GM19035 (cell line): ENCODE data around the gene TET1.
"Not testable (repeated sequence)": the region's sequence is repeated elsewhere in the genome, so short reads cannot be mapped to it uniquely, and the experiment has no call there.

Experiments
- ATAC-seq: cut with Tn5 transposase; IDR thresholded peaks from one replicate; pipeline ENCODE4 v1.9.1; 2021; ENCODE audit not compliant: unreplicated experiment

TET1 gene

DNA sequence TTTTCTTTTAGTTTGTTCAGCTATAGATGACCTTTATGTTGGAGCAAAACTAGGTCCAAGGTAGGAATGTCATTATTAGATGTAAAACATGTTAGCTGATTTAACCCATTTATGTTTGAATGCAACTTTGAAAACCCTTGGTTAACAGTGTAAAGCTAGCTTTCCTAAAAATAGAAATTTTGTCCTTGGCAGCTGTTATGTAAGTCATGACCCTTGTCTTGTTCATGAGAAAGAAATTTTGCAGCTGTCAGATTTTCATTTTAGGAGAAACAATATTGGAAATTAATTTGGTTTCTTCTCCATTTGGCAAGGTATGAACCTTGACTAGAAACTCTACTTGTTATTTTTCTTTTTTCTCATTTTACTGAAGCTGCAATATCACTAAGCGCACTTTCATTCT is 137.0 kb downstream of the TET1 start:
- ATAC-seq: no peak

GRCh38 chr10:68700197-68700596 is 140.1 kb downstream of the TET1 start:
- no peak for ATAC-seq

GRCh38 chr10:68705548-68705947 is 145.4 kb downstream of the TET1 start:
- ATAC-seq: no peak

DNA sequence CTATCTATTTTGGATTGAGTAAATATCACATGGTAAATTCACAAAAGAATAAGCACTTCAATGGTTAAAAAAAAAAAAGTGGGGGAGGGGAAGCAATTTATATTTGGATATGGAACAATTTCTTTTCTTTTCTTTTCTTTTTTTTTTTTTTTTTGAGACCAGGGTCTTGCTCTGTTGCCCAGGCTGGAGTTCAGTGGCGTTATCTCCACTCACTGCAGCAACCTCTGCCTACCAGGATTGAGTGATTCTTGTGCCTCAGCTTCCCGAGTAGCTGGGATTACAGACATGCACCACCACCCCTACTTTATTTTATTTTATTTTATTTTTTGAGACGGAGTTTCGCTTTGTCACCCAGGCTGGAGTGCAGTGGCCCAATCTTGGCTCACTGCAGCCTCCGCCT is 148.8 kb downstream of the TET1 start:
- ATAC-seq: not testable (repeated sequence)

GRCh38 chr10:68713065-68713464 is 152.9 kb downstream of the TET1 start:
- ATAC-seq: not testable (repeated sequence)

DNA sequence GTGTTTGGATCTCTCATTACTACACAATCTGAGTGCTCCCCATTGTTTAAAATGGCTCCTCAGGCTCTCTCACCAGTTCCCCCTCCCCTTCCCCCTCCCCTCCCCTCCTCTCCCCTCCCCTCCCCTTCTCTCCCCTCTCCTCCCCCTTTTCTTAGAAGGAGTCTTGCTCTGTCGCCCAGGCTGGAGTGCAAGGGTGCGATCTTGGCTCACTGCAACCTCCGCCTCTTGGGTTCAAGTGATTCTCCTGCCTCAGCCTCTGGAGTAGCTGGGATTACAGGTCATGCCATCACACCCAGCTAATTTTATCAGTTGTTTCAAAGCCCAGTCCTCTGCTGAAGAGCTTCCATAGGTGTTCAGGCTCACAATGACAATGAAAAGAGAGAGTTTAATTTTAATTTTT is 157.3 kb downstream of the TET1 start:
- ATAC-seq: no peak

GRCh38 chr10:68720793-68721672 is 160.9 kb downstream of the TET1 start, which contains the start of gene CCAR1:
CCAR1 (plus strand) TSS chr10:68721239; CDS start chr10:68722505, 1,266 bp downstream.
- peak; percentile 99 for ATAC-seq

GRCh38 chr10:68721673-68722335 is 161.7 kb downstream of the TET1 start:
- ATAC-seq: no peak

- no peak for ATAC-seq
These were observed 164.9 kb downstream of the TET1 start for GRCh38 chr10:68725016-68725415.

- ATAC-seq: no peak
These were observed 167.0 kb downstream of the TET1 start for GRCh38 chr10:68727146-68727545.

DNA sequence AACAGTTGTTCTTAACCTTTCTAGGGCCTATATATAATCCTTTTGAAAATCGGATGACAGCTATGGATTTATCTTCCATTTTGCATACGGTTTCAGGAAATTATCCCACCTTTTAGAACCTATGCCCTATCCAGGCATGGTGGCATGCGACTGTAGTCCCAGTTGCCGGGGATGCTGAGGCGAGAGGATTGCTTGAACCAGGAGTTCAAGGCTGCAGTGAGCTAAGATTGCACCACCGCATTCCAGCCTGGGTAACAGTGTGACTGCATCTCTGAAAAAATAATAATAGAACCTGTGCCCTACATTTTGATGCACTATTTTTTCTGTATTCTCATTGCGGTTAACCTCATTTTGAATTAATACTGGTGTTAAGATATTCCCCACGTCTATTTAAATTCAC is 172.5 kb downstream of the TET1 start:
- no peak for ATAC-seq

- no peak for ATAC-seq
These were observed 174.2 kb downstream of the TET1 start for GRCh38 chr10:68734349-68734748.

- ATAC-seq: no peak
These were observed 175.0 kb downstream of the TET1 start for GRCh38 chr10:68735119-68735518.

GRCh38 chr10:68735739-68736138 is 175.6 kb downstream of the TET1 start:
- not testable (repeated sequence) for ATAC-seq

GRCh38 chr10:68740676-68741075 is 180.5 kb downstream of the TET1 start:
- ATAC-seq: not testable (repeated sequence)

DNA sequence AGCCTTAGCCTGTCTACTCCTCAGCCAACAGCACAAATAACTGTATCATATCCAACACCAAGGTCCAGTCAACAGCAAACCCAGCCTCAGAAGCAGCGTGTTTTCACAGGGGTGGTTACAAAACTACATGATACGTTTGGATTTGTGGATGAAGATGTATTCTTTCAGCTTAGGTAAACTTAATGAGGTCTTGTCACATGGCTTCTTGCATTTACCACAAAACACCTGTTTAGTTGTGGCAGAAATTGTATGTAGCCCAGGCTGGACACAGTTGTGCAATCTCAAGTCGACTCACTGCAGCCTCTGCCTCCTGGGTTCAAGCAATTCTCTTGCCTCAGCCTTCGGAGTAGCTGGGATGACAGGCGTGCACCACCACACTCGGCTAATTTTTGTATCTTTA is 182.3 kb downstream of the TET1 start:
- no peak for ATAC-seq
